ENCODE measurements around the gene KIAA0825.

GRCh38 chr5:94402096-94402495 is 216.3 kb downstream of the KIAA0825 start:
- TF ChIP-seq NFYB (CRISPR knock-in tag; conservative IDR thresholded peaks at IDR 0.05; ENCODE audit: low read depth) (no peak), SMAD3 (CRISPR knock-in tag; IDR thresholded peaks at IDR 0.05; ENCODE audit: borderline replicate concordance) (no peak), FOXP4 (CRISPR knock-in tag; IDR thresholded peaks at IDR 0.05) (no peak), GABPB1 (CRISPR knock-in tag; IDR thresholded peaks at IDR 0.05) (no peak), PRDM15 (CRISPR knock-in tag; IDR thresholded peaks at IDR 0.05) (no peak)
- TF ChIP-seq, protein P1, sequence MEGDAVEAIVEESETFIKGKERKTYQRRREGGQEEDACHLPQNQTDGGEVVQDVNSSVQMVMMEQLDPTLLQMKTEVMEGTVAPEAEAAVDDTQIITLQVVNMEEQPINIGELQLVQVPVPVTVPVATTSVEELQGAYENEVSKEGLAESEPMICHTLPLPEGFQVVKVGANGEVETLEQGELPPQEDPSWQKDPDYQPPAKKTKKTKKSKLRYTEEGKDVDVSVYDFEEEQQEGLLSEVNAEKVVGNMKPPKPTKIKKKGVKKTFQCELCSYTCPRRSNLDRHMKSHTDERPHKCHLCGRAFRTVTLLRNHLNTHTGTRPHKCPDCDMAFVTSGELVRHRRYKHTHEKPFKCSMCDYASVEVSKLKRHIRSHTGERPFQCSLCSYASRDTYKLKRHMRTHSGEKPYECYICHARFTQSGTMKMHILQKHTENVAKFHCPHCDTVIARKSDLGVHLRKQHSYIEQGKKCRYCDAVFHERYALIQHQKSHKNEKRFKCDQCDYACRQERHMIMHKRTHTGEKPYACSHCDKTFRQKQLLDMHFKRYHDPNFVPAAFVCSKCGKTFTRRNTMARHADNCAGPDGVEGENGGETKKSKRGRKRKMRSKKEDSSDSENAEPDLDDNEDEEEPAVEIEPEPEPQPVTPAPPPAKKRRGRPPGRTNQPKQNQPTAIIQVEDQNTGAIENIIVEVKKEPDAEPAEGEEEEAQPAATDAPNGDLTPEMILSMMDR (IDR thresholded peaks at IDR 0.05) = no peak
- TF ChIP-seq, protein P2, sequence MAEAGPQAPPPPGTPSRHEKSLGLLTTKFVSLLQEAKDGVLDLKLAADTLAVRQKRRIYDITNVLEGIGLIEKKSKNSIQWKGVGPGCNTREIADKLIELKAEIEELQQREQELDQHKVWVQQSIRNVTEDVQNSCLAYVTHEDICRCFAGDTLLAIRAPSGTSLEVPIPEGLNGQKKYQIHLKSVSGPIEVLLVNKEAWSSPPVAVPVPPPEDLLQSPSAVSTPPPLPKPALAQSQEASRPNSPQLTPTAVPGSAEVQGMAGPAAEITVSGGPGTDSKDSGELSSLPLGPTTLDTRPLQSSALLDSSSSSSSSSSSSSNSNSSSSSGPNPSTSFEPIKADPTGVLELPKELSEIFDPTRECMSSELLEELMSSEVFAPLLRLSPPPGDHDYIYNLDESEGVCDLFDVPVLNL (CRISPR knock-in tag; IDR thresholded peaks at IDR 0.05; ENCODE audit: borderline replicate concordance, low read depth) = no peak
- TF ChIP-seq, protein P3, sequence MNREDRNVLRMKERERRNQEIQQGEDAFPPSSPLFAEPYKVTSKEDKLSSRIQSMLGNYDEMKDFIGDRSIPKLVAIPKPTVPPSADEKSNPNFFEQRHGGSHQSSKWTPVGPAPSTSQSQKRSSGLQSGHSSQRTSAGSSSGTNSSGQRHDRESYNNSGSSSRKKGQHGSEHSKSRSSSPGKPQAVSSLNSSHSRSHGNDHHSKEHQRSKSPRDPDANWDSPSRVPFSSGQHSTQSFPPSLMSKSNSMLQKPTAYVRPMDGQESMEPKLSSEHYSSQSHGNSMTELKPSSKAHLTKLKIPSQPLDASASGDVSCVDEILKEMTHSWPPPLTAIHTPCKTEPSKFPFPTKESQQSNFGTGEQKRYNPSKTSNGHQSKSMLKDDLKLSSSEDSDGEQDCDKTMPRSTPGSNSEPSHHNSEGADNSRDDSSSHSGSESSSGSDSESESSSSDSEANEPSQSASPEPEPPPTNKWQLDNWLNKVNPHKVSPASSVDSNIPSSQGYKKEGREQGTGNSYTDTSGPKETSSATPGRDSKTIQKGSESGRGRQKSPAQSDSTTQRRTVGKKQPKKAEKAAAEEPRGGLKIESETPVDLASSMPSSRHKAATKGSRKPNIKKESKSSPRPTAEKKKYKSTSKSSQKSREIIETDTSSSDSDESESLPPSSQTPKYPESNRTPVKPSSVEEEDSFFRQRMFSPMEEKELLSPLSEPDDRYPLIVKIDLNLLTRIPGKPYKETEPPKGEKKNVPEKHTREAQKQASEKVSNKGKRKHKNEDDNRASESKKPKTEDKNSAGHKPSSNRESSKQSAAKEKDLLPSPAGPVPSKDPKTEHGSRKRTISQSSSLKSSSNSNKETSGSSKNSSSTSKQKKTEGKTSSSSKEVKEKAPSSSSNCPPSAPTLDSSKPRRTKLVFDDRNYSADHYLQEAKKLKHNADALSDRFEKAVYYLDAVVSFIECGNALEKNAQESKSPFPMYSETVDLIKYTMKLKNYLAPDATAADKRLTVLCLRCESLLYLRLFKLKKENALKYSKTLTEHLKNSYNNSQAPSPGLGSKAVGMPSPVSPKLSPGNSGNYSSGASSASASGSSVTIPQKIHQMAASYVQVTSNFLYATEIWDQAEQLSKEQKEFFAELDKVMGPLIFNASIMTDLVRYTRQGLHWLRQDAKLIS (CRISPR knock-in tag; IDR thresholded peaks at IDR 0.05; ENCODE audit: borderline replicate concordance) = no peak
- TF ChIP-seq, protein P4, sequence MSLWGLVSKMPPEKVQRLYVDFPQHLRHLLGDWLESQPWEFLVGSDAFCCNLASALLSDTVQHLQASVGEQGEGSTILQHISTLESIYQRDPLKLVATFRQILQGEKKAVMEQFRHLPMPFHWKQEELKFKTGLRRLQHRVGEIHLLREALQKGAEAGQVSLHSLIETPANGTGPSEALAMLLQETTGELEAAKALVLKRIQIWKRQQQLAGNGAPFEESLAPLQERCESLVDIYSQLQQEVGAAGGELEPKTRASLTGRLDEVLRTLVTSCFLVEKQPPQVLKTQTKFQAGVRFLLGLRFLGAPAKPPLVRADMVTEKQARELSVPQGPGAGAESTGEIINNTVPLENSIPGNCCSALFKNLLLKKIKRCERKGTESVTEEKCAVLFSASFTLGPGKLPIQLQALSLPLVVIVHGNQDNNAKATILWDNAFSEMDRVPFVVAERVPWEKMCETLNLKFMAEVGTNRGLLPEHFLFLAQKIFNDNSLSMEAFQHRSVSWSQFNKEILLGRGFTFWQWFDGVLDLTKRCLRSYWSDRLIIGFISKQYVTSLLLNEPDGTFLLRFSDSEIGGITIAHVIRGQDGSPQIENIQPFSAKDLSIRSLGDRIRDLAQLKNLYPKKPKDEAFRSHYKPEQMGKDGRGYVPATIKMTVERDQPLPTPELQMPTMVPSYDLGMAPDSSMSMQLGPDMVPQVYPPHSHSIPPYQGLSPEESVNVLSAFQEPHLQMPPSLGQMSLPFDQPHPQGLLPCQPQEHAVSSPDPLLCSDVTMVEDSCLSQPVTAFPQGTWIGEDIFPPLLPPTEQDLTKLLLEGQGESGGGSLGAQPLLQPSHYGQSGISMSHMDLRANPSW (CRISPR knock-in tag; conservative IDR thresholded peaks at IDR 0.05; ENCODE audit: low read depth) = no peak
